Tibial nerve (tissue), 4 donors: Measurements from ENCODE around the gene CFAP70.

Experiments
- CTCF ChIP-seq, 5 experiments: fragments of 200-600 bp in 3 of 5; fragments of 450-650 bp in 2 of 5; sonication (generic) in 3 of 5; IDR thresholded peaks; one replicate each; pipeline ENCODE4 v1.5.1; 2016 to 2019; ENCODE audit warnings: antibody characterized with exemption in 5 of 5, mild to moderate bottlenecking in 3 of 5, moderate library complexity in 2 of 5
- EP300 ChIP-seq, 2 donors: sonication (generic); formaldehyde crosslinking; IDR thresholded peaks; one replicate each; pipeline ENCODE4 v1.6.1; 2017; ENCODE audit warnings: antibody characterized with exemption in 2 of 2, mild to moderate bottlenecking in 1 of 2
- POLR2A ChIP-seq, 2 donors: fragments of 450-650 bp; IDR thresholded peaks; one replicate each; pipeline ENCODE4 v1.6.1; 2017; ENCODE audit warnings: antibody characterized with exemption in 2 of 2, mild to moderate bottlenecking in 2 of 2, moderate library complexity in 2 of 2

GRCh38 chr10:73220989-73221388 lies 137.7 kb downstream of the CFAP70 start:
- TF ChIP-seq POLR2A (IDR thresholded peaks at IDR 0.05) (no peak), CTCF (IDR thresholded peaks at IDR 0.05) (no peak), EP300 (IDR thresholded peaks at IDR 0.05) (no peak)
